Measurements from ENCODE around the gene PAQR8.
"Not testable (repeated sequence)": the region's sequence is repeated elsewhere in the genome, so short reads cannot be mapped to it uniquely, and the experiment has no call there.

Gene PAQR8

DNA sequence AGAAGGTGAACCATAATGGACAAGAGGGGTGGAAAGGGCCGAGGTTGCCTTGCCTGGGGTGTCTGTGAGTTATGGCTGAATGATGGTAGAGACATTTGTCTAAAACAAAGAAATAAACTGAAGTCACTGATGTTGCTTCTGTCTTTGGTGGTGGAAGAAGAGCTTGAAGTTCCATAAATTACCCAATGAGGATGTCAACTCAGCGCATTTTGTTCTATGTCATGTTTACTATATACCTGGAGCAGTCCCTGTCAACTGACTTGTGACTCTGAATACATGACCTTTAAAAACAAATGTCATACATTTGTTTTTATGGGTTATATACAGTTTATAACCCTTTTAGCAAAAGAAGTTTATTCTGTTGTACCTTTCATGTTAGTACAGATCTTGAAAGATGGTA, 60.2 kb downstream of the PAQR8 start:
- Histone ChIP-seq H3K4me2 (ENCODE audit: low read length) (no peak overlapping the region), H3K4me1 (no peaks in the 10 kb centered on the region), H3K36me3 (ENCODE audit: control insufficient read depth, insufficient read depth, low read length) (no peaks in the 10 kb centered on the region), H3K79me2 (peaks cover 2% of the 10 kb centered on the region), H3K27ac (no peak overlapping the region), H3K4me3 (ENCODE audit: low read depth, low read length) (no peak overlapping the region), H3K27me3 (ENCODE audit: control insufficient read depth, insufficient read depth, low read length) (no peaks in the 10 kb centered on the region), H3K9ac (no peak overlapping the region), H3K9me3 (ENCODE audit: control insufficient read depth, low read length) (no peaks in the 10 kb centered on the region), H2AFZ (no peak overlapping the region)
- TF ChIP-seq, protein P1, sequence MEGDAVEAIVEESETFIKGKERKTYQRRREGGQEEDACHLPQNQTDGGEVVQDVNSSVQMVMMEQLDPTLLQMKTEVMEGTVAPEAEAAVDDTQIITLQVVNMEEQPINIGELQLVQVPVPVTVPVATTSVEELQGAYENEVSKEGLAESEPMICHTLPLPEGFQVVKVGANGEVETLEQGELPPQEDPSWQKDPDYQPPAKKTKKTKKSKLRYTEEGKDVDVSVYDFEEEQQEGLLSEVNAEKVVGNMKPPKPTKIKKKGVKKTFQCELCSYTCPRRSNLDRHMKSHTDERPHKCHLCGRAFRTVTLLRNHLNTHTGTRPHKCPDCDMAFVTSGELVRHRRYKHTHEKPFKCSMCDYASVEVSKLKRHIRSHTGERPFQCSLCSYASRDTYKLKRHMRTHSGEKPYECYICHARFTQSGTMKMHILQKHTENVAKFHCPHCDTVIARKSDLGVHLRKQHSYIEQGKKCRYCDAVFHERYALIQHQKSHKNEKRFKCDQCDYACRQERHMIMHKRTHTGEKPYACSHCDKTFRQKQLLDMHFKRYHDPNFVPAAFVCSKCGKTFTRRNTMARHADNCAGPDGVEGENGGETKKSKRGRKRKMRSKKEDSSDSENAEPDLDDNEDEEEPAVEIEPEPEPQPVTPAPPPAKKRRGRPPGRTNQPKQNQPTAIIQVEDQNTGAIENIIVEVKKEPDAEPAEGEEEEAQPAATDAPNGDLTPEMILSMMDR (IDR thresholded peaks at IDR 0.05): no peak

DNA sequence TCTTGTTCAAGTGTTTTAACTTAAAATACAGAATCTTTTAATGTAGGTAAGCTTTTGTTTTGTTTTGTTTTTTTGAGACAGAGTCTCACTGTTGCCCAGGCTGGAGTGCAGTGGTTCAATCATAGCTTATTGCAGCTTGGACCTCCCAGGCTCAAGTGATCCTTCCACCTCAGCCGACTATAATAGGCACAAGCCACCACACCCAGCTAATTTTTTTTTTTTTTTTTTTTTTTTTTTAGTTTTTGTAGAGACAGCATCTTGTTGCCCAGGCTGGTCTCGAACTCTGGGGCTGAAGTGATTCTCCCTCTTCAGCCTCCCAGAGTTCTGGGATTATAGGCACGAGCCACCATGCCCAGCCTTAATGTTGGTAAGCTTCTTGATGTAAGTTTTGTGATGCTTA, 61.5 kb downstream of the PAQR8 start:
- Histone ChIP-seq H3K36me3 (ENCODE audit: control insufficient read depth, insufficient read depth, low read length) (no peaks in the 10 kb centered on the region), H3K9me3 (ENCODE audit: control insufficient read depth, low read length) (no peaks in the 10 kb centered on the region), H3K4me2 (ENCODE audit: low read length) (no peak overlapping the region), H3K27me3 (ENCODE audit: control insufficient read depth, insufficient read depth, low read length) (no peaks in the 10 kb centered on the region), H3K4me3 (ENCODE audit: low read depth, low read length) (no peak overlapping the region), H3K27ac (no peak overlapping the region), H3K79me2 (peaks cover 5% of the 10 kb centered on the region), H2AFZ (no peak overlapping the region), H3K9ac (no peak overlapping the region), H3K4me1 (no peaks in the 10 kb centered on the region)
- TF ChIP-seq, protein P1 (IDR thresholded peaks at IDR 0.05): no peak

DNA sequence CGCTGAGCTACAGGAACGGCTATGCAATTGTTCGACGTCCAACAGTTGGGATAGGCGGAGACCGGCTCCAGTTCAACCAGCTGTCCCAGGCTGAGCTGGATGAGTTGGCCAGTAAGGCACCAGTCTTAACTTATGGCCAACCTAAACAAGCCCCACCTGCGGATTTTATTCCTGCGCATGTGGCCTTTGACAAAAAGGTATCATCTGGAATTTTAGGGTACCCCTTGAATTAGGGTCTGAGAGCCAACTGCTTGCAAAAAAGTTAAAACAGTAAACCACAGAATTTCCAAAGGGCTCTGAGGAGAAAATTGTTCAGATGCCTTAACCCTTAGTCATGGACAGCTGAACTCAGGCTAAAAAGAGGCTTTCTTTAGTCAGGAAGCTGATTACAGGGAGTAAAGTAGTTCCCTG, 62.0 kb downstream of the PAQR8 start:
- Histone ChIP-seq H2AFZ (no peak overlapping the region), H3K4me2 (ENCODE audit: low read length) (no peak overlapping the region), H3K27ac (no peak overlapping the region), H3K4me3 (ENCODE audit: low read depth, low read length) (no peak overlapping the region), H3K27me3 (ENCODE audit: control insufficient read depth, insufficient read depth, low read length) (no peaks in the 10 kb centered on the region), H3K79me2 (peaks cover 9% of the 10 kb centered on the region), H3K9me3 (ENCODE audit: control insufficient read depth, low read length) (no peaks in the 10 kb centered on the region), H3K36me3 (ENCODE audit: control insufficient read depth, insufficient read depth, low read length) (no peaks in the 10 kb centered on the region), H3K9ac (no peak overlapping the region), H3K4me1 (no peaks in the 10 kb centered on the region)
- TF ChIP-seq, protein P1 (IDR thresholded peaks at IDR 0.05): no peak

DNA sequence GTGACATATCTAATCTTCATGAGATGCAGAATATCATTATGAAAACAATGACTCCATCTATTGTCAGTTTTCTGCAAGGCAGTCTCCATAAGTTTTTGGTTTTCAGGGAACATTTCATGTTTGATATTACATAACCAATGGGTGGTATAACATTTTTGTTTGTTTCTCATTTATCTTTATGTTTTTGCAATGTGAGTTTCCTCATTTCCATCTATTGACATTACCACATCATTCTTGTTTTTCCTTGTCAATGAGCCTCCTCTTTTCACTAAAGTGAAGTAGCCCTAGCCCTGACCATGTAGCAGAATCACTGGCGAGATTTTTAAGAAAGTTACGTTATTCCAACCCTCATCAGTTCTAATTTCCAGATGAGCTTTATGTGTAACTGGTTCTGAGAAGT, 62.6 kb downstream of the PAQR8 start:
- H3K4me2 ChIP-seq (ENCODE audit: low read length): no peak overlapping the region
- H3K9ac ChIP-seq: no peak overlapping the region
- H3K27me3 ChIP-seq (ENCODE audit: control insufficient read depth, insufficient read depth, low read length): no peaks in the 10 kb centered on the region
- no peaks in the 10 kb centered on the region for H3K36me3 ChIP-seq (ENCODE audit: control insufficient read depth, insufficient read depth, low read length)
- H3K9me3 ChIP-seq (ENCODE audit: control insufficient read depth, low read length): no peaks in the 10 kb centered on the region
- TF ChIP-seq, protein P1 (IDR thresholded peaks at IDR 0.05): no peak
- no peaks in the 10 kb centered on the region for H3K4me1 ChIP-seq
- H3K4me3 ChIP-seq (ENCODE audit: low read depth, low read length): no peak overlapping the region
- H3K79me2 ChIP-seq: peaks cover 14% of the 10 kb centered on the region
- no peak overlapping the region for H2AFZ ChIP-seq
- H3K27ac ChIP-seq: no peak overlapping the region

DNA sequence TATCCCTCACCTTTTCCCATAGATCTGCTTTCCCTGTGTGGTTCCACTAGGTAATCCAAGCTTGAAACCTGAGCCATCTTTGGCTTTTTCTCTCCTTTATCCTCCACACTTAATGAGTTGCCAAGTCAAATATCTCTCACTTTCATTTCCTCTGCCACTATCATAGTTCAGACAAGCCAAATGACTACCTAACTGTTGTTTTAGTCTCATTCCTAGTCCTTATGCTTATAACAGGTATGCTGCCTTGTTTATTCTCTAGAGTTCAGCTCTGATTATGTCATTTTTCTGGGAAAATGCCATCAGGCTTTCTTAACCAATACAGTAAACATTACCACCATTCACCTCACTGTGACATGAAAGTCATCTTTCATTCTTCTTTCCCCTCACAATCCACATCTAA, 64.7 kb downstream of the PAQR8 start:
- no peaks in the 10 kb centered on the region for H3K36me3 ChIP-seq (ENCODE audit: control insufficient read depth, insufficient read depth, low read length)
- no peak overlapping the region for H3K27ac ChIP-seq
- H3K9me3 ChIP-seq (ENCODE audit: control insufficient read depth, low read length): no peaks in the 10 kb centered on the region
- no peaks in the 10 kb centered on the region for H3K27me3 ChIP-seq (ENCODE audit: control insufficient read depth, insufficient read depth, low read length)
- no peak overlapping the region for H3K4me2 ChIP-seq (ENCODE audit: low read length)
- no peaks in the 10 kb centered on the region for H3K4me1 ChIP-seq
- no peak overlapping the region for H2AFZ ChIP-seq
- no peak overlapping the region for H3K9ac ChIP-seq
- TF ChIP-seq, protein P1 (IDR thresholded peaks at IDR 0.05): no peak
- H3K79me2 ChIP-seq: peaks cover 19% of the 10 kb centered on the region
- no peak overlapping the region for H3K4me3 ChIP-seq (ENCODE audit: low read depth, low read length)

DNA sequence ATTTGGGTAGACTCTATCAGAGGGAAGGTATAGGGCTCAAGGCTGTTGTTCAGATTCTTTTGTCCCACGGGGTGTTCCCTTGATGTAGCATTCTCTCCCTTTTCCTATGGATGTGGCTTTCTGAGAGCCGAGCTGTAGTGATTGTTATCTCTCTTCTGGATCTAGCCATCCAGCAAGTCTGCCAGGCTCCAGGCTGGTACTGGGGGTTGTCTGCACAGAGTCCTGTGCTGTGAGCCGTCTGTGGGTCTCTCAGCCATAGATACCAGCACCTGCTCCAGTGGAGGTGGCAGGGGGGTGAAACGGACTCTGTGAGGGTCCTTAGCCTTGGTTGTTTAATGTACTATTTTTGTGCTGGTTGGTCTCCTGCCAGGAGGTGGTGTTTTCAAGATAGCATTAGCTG, 71.3 kb downstream of the PAQR8 start:
- H3K4me1 ChIP-seq; H3K27ac ChIP-seq; H3K36me3 ChIP-seq (ENCODE audit: control insufficient read depth, insufficient read depth, low read length); H3K27me3 ChIP-seq (ENCODE audit: control insufficient read depth, insufficient read depth, low read length); H3K4me3 ChIP-seq (ENCODE audit: low read depth, low read length); H3K4me2 ChIP-seq (ENCODE audit: low read length); H3K9me3 ChIP-seq (ENCODE audit: control insufficient read depth, low read length); H2AFZ ChIP-seq; H3K9ac ChIP-seq: not testable (repeated sequence)
- H3K79me2 ChIP-seq: peaks cover 25% of the 10 kb centered on the region

All from parathyroid adenoma (tissue), 2 donors.